Activated T-helper 17 cell treated with anti-CD3 and anti-CD28 coated beads, Interleukin-2, amount 50 U/mL, for 72 hours (primary cell): Measurements from ENCODE around the gene PROK2. TPM values are rescaled to one million over a fixed set of nuclear protein-coding genes. Genes with fewer than 3 reads are reported as not detected.

Source experiments
- ATAC-seq: fragments of 150-1000 bp; cut with Tn5 transposase; replicated peaks from 2 replicates; pipeline ENCODE4 v1.10.0; 2021; ENCODE audit warnings: mild to moderate bottlenecking, moderate library complexity
- H3K27ac Mint-ChIP-seq: one replicate; pipeline ENCODE4 v1.8.0; 2022; ENCODE audit warnings: mixed read lengths
- H3K27me3 Mint-ChIP-seq: one replicate; pipeline ENCODE4 v1.8.0; 2022; ENCODE audit warnings: mixed read lengths
- H3K36me3 Mint-ChIP-seq: one replicate; pipeline ENCODE4 v1.8.0; 2022; ENCODE audit warnings: low read depth, mild to moderate bottlenecking, mixed read lengths
- H3K4me1 Mint-ChIP-seq: one replicate; pipeline ENCODE4 v1.8.0; 2022; ENCODE audit warnings: mixed read lengths
- H3K4me3 Mint-ChIP-seq: one replicate; pipeline ENCODE4 v1.8.0; 2022; ENCODE audit warnings: mild to moderate bottlenecking, mixed read lengths
- H3K9me3 Mint-ChIP-seq: one replicate; pipeline ENCODE4 v1.8.0; 2022; ENCODE audit warnings: mixed read lengths
- total RNA-seq, 2 donors: library from RNA; stranded (reverse); gene quantifications; one replicate each; pipeline ENCODE4 v1.2.3, GENCODE V29; 2022

PROK2 gene
- total RNA-seq, 2 donors from 2014 or later: 0.61 to 4.6 TPM

DNA sequence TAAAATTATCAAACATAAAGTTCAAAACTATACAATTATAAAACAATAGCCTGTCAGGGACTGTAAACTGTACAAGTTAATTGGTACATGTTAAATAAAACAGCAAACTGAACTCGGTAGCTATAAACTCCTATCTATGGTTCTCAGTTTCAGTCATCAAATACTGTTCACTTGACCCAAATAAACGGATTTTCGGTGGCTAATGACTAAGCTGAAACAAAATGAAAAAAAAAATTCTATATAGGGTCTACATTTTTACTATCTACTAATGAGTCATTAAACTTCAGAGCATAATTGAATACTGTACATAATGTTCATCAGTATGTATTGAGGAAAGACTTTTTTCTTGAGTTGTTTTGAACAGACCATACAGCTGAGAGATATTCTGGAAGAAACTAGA, 6.6 kb downstream of the PROK2 start:
- Mint-ChIP-seq H3K27ac (no peak overlapping the region), H3K4me3 (peak overlapping the region; percentile 17), H3K4me1 (peaks cover 6% of the 10 kb centered on the region), H3K27me3 (peaks cover 38% of the 10 kb centered on the region), H3K36me3 (no peaks in the 10 kb centered on the region), H3K9me3 (no peaks in the 10 kb centered on the region)
- ATAC-seq: peak; percentile 84

GRCh38 chr3:71776538-71776937, 8.4 kb downstream of the PROK2 start:
- no peak overlapping the region for H3K4me3 Mint-ChIP-seq
- peaks cover 6% of the 10 kb centered on the region for H3K4me1 Mint-ChIP-seq
- H3K9me3 Mint-ChIP-seq: no peaks in the 10 kb centered on the region
- no peak overlapping the region for H3K27ac Mint-ChIP-seq
- peak; percentile 60 for ATAC-seq
- H3K27me3 Mint-ChIP-seq: peaks cover 24% of the 10 kb centered on the region
- no peaks in the 10 kb centered on the region for H3K36me3 Mint-ChIP-seq

DNA sequence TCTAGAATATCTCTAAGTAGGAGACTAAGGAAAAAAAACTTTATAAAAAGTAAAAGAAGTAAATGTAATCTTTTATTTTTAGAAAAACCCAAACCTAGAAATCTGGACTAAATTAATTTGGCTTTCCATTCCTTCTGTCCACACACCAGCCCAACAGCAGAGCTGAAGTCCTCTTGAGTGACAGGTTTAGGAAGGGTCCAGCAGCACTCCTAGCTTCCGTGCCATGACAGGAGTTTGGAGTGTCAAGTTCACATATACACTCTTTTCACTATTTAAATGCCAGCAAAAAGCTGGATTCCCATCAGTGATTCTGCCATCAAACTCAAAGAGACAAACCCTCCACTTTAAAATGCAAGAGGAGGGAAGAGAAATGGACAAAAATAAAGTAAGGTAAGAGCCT, 13.1 kb downstream of the PROK2 start:
- Mint-ChIP-seq H3K36me3 (no peaks in the 10 kb centered on the region), H3K4me3 (no peak overlapping the region), H3K27me3 (peaks cover 13% of the 10 kb centered on the region)

GRCh38 chr3:71771126-71771525, 13.8 kb downstream of the PROK2 start:
- Mint-ChIP-seq H3K27ac (no peak overlapping the region), H3K36me3 (no peaks in the 10 kb centered on the region), H3K27me3 (peaks cover 8% of the 10 kb centered on the region), H3K9me3 (no peaks in the 10 kb centered on the region), H3K4me1 (no peaks in the 10 kb centered on the region), H3K4me3 (no peak overlapping the region)
- ATAC-seq: no peak

More for the DNA sequence above, 13.1 kb downstream of the PROK2 start:
- ATAC-seq: no peak
- Mint-ChIP-seq H3K27ac (no peak overlapping the region), H3K9me3 (no peaks in the 10 kb centered on the region), H3K4me1 (no peaks in the 10 kb centered on the region)

GRCh38 chr3:71763426-71763825, 21.5 kb downstream of the PROK2 start:
- no peak for ATAC-seq
- no peaks in the 10 kb centered on the region for H3K36me3 Mint-ChIP-seq

DNA sequence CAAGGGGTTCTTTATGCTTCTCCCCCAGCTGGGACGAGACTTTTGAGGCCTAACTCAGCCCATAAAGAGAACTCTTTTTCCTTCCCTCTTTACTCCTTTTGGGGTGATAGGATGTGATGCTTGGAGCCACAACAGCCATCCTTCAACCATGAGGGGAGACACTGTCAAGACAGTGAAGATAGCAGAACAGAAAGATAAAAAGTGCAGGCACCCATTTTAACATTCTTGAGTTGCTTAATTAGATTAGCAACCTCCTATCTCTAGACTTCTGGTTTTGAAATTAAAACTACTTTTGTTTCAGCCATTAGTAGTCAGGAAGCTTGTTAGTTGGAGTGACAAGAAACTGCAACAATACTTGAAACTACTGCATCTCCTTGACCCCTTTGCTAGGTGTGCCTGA, 24.8 kb downstream of the PROK2 start:
- no peak for ATAC-seq
- no peak overlapping the region for H3K4me3 Mint-ChIP-seq
- peaks cover 16% of the 10 kb centered on the region for H3K27me3 Mint-ChIP-seq
- H3K36me3 Mint-ChIP-seq: no peaks in the 10 kb centered on the region
- no peaks in the 10 kb centered on the region for H3K9me3 Mint-ChIP-seq
- H3K4me1 Mint-ChIP-seq: no peaks in the 10 kb centered on the region
- H3K27ac Mint-ChIP-seq: no peak overlapping the region

More at GRCh38 chr3:71763426-71763825, 21.5 kb downstream of the PROK2 start:
- Mint-ChIP-seq H3K27ac (no peak overlapping the region), H3K27me3 (peaks cover 8% of the 10 kb centered on the region), H3K4me1 (no peaks in the 10 kb centered on the region), H3K9me3 (no peaks in the 10 kb centered on the region), H3K4me3 (no peak overlapping the region)

- Mint-ChIP-seq H3K4me1 (no peaks in the 10 kb centered on the region), H3K27ac (no peak overlapping the region), H3K27me3 (peaks cover 17% of the 10 kb centered on the region), H3K36me3 (no peaks in the 10 kb centered on the region), H3K4me3 (no peak overlapping the region), H3K9me3 (no peaks in the 10 kb centered on the region)
- no peak for ATAC-seq
Observed at GRCh38 chr3:71759401-71759800, 25.5 kb downstream of the PROK2 start.

GRCh38 chr3:71758091-71758490, 26.9 kb downstream of the PROK2 start:
- no peaks in the 10 kb centered on the region for H3K9me3 Mint-ChIP-seq
- H3K27me3 Mint-ChIP-seq: peaks cover 17% of the 10 kb centered on the region
- no peak overlapping the region for H3K27ac Mint-ChIP-seq
- no peak for ATAC-seq
- H3K4me1 Mint-ChIP-seq: no peaks in the 10 kb centered on the region
- no peaks in the 10 kb centered on the region for H3K36me3 Mint-ChIP-seq
- H3K4me3 Mint-ChIP-seq: no peak overlapping the region

DNA sequence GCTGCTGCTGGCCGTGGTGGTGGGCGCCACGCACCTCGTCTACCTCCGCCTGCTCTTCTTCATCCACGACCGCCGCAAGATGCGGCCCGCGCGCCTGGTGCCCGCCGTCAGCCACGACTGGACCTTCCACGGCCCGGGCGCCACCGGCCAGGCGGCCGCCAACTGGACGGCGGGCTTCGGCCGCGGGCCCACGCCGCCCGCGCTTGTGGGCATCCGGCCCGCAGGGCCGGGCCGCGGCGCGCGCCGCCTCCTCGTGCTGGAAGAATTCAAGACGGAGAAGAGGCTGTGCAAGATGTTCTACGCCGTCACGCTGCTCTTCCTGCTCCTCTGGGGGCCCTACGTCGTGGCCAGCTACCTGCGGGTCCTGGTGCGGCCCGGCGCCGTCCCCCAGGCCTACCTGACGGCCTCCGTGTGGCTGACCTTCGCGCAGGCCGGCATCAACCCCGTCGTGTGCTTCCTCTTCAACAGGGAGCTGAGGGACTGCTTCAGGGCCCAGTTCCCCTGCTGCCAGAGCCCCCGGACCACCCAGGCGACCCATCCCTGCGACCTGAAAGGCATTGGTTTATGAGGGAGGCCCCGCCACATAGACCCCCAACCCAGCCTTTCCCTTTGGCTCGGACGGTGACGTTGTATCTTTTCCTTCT, 30.2 kb downstream of the PROK2 start:
- Mint-ChIP-seq H3K4me3 (peak overlapping the region; percentile 66), H3K36me3 (no peaks in the 10 kb centered on the region), H3K27ac (no peak overlapping the region), H3K27me3 (peaks cover 28% of the 10 kb centered on the region), H3K4me1 (no peaks in the 10 kb centered on the region), H3K9me3 (no peaks in the 10 kb centered on the region)
- ATAC-seq: no peak

DNA sequence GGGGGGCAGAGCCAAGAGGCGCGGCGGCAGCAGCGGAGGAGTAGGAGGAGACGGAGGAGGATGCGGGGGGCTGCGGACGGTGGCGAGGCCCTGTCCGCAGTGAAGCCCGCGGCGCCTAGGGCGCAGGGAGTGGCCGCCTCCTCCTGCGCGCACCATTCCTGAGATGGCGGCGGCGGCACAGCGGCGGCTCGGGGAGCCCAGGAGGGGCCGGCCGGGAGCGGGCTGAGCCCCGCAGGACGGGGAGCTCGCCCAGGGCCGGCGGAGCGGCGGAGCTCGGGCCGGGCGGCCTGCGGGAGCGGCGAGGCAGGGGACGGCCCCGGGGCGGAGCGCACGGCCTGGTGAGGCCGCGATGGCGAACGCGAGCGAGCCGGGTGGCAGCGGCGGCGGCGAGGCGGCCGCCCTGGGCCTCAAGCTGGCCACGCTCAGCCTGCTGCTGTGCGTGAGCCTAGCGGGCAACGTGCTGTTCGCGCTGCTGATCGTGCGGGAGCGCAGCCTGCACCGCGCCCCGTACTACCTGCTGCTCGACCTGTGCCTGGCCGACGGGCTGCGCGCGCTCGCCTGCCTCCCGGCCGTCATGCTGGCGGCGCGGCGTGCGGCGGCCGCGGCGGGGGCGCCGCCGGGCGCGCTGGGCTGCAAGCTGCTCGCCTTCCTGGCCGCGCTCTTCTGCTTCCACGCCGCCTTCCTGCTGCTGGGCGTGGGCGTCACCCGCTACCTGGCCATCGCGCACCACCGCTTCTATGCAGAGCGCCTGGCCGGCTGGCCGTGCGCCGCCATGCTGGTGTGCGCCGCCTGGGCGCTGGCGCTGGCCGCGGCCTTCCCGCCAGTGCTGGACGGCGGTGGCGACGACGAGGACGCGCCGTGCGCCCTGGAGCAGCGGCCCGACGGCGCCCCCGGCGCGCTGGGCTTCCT, 31.0 kb downstream of the PROK2 start, which contains the start of gene GPR27:
Gene GPR27 (plus strand): TSS at position 155 of the 909 bp plus-strand sequence. CDS start 195 bp downstream, at position 350.
- no peak within 1 kb of the TSS for H3K27ac Mint-ChIP-seq
- no peaks in the 10 kb centered on the region for H3K36me3 Mint-ChIP-seq

GRCh38 chr3:71752831-71753700, 31.9 kb downstream of the PROK2 start:
- no peaks in the 10 kb centered on the region for H3K9me3 Mint-ChIP-seq
- H3K4me1 Mint-ChIP-seq: no peaks in the 10 kb centered on the region
- H3K27me3 Mint-ChIP-seq: peaks cover 25% of the 10 kb centered on the region
- peak; percentile 19 for ATAC-seq
- no peaks in the 10 kb centered on the region for H3K36me3 Mint-ChIP-seq
- H3K4me3 Mint-ChIP-seq: peak overlapping the region; percentile 57
- H3K27ac Mint-ChIP-seq: no peak overlapping the region

More for the DNA sequence above, 31.0 kb downstream of the PROK2 start, which contains the start of gene GPR27:
- ATAC-seq: peak; percentile 63
- Mint-ChIP-seq H3K9me3 (no peaks in the 10 kb centered on the region), H3K27me3 (peaks cover 25% of the 10 kb centered on the region), H3K4me1 (no peaks in the 10 kb centered on the region), H3K4me3 (peak within 1 kb of the TSS; percentile 57)

- Mint-ChIP-seq H3K27ac (no peak overlapping the region), H3K4me1 (no peaks in the 10 kb centered on the region), H3K9me3 (no peaks in the 10 kb centered on the region), H3K36me3 (no peaks in the 10 kb centered on the region), H3K4me3 (no peak overlapping the region), H3K27me3 (peaks cover 25% of the 10 kb centered on the region)
- ATAC-seq: no peak
Observed at GRCh38 chr3:71751602-71752001, 33.3 kb downstream of the PROK2 start.

DNA sequence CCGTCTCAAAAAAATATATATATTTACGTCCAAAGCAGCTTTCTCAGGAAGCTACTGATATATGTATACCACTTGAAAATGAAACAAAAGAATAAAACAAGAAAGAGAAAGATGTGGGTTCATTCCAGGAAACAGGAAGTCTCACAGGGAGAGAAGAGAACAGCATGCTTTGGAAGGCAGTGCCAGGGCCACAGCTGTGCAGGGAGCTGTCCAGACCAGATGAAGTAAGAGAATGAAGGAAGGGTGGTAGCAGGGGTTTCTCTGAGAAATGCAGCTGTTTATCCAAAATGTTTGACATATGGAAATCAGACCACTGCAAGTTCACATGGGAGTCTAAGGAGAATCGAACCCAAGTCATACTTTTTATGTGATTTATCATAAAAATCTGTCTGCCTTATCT, 40.2 kb downstream of the PROK2 start:
- peaks cover 16% of the 10 kb centered on the region for H3K9me3 Mint-ChIP-seq
- no peak for ATAC-seq
- H3K36me3 Mint-ChIP-seq: no peaks in the 10 kb centered on the region
- no peak overlapping the region for H3K27ac Mint-ChIP-seq
- H3K4me1 Mint-ChIP-seq: no peaks in the 10 kb centered on the region
- no peaks in the 10 kb centered on the region for H3K27me3 Mint-ChIP-seq
- no peak overlapping the region for H3K4me3 Mint-ChIP-seq

GRCh38 chr3:71742621-71743020, 42.3 kb downstream of the PROK2 start:
- Mint-ChIP-seq H3K36me3 (no peaks in the 10 kb centered on the region), H3K4me3 (no peak overlapping the region), H3K27ac (no peak overlapping the region), H3K27me3 (no peaks in the 10 kb centered on the region), H3K4me1 (no peaks in the 10 kb centered on the region), H3K9me3 (peaks cover 16% of the 10 kb centered on the region)
- no peak for ATAC-seq
